Large intestine (tissue), 3 donors: ENCODE measurements around the gene PTPRN2. TPM values are rescaled to one million over a fixed set of nuclear protein-coding genes. Genes with fewer than 3 reads are reported as not detected.

Experiments used
- DNase-seq, 2 donors: peaks; one replicate each; pipeline versions ENCODE4 v3.0.0 to v3.0.0-alpha.2; 2013
- H3K27ac ChIP-seq: one replicate; pipeline ENCODE4 v1.5.1; 2013; ENCODE audit warnings: low read length
- H3K27me3 ChIP-seq: 2 replicates; pipeline ENCODE4 v1.6.1; 2013; ENCODE audit warnings: low read length; ENCODE audit not compliant: control insufficient read depth, insufficient read depth
- H3K36me3 ChIP-seq: 2 replicates; pipeline ENCODE4 v1.6.1; 2013; ENCODE audit warnings: low read length; ENCODE audit not compliant: control insufficient read depth, insufficient read depth
- H3K4me1 ChIP-seq: one replicate; pipeline ENCODE4 v1.6.1; 2013; ENCODE audit warnings: low read length; ENCODE audit not compliant: control insufficient read depth, insufficient read depth
- H3K4me3 ChIP-seq: one replicate; pipeline ENCODE4 v1.5.1; 2013; ENCODE audit warnings: low read length
- H3K9me3 ChIP-seq: one replicate; pipeline ENCODE4 v1.6.1; 2013; ENCODE audit warnings: mild to moderate bottlenecking, low read depth, low read length, moderate library complexity; ENCODE audit not compliant: control insufficient read depth
- WGBS: methylation state at CpG from one replicate; pipeline ENCODE4 v1.1.5; 2013; ENCODE audit warnings: low lambda C conversion rate; ENCODE audit not compliant: insufficient coverage; 5-methylcytosine and 5-hydroxymethylcytosine counted together
- polyA plus RNA-seq: library from polyadenylated mRNA; unstranded; fragments of 120-200 nt; gene quantifications from one replicate; pipeline ENCODE4 v1.2.1, GENCODE V29; 2013

The PTPRN2 gene
- polyA plus RNA-seq, 1 donor: 13.4 TPM

DNA sequence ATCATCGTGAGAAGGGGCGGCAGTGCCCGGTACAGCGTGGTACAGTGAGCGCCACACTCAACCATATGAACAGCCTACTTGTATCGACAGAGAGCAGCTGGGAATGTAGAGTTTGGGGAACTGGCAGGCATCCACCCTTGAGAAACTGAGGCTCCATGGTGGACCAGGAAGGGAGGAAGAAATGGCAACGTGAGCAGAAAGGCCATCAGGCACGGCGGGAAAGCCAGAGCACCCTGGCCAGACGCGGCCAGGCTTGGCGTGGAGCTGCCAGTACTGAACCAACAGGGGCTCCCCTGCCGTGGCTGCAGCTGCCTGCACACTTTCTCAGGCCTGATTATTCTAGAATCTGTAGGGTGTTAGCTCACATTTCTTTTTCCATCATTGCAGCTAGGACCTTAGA is 442.3 kb downstream of the PTPRN2 start:
- Histone ChIP-seq H3K4me3 (no peak overlapping the region), H3K36me3 (no peaks in the 10 kb centered on the region), H3K4me1 (no peaks in the 10 kb centered on the region), H3K27me3 (no peaks in the 10 kb centered on the region), H3K27ac (no peak overlapping the region), H3K9me3 (peaks cover 59% of the 10 kb centered on the region)
- no CpG with 5 or more reads among the region's 13 CpGs for WGBS
- DNase-seq: no peak

- WGBS: 94% methylated on average over 3 of the region's 34 CpGs
- H3K4me1 ChIP-seq: no peaks in the 10 kb centered on the region
- peaks cover 64% of the 10 kb centered on the region for H3K9me3 ChIP-seq
- no peaks in the 10 kb centered on the region for H3K27me3 ChIP-seq
- no peak for DNase-seq
- H3K27ac ChIP-seq: no peak overlapping the region
- H3K4me3 ChIP-seq: no peak overlapping the region
- no peaks in the 10 kb centered on the region for H3K36me3 ChIP-seq
Observed at GRCh38 chr7:158143196-158144120, 444.2 kb downstream of the PTPRN2 start.

GRCh38 chr7:158142657-158143056 is 445.0 kb downstream of the PTPRN2 start:
- H3K4me1 ChIP-seq: no peaks in the 10 kb centered on the region
- 96% methylated on average over 5 of the region's 12 CpGs for WGBS
- no peak overlapping the region for H3K27ac ChIP-seq
- H3K4me3 ChIP-seq: no peak overlapping the region
- no peaks in the 10 kb centered on the region for H3K36me3 ChIP-seq
- H3K9me3 ChIP-seq: peaks cover 65% of the 10 kb centered on the region
- H3K27me3 ChIP-seq: no peaks in the 10 kb centered on the region
- DNase-seq: no peak

GRCh38 chr7:158141806-158142518 is 445.7 kb downstream of the PTPRN2 start:
- H3K9me3 ChIP-seq: peaks cover 61% of the 10 kb centered on the region
- H3K4me1 ChIP-seq: no peaks in the 10 kb centered on the region
- H3K4me3 ChIP-seq: no peak overlapping the region
- WGBS: 93% methylated on average over 6 of the region's 39 CpGs
- no peak overlapping the region for H3K27ac ChIP-seq
- no peaks in the 10 kb centered on the region for H3K36me3 ChIP-seq
- no peak for DNase-seq
- H3K27me3 ChIP-seq: no peaks in the 10 kb centered on the region

DNA sequence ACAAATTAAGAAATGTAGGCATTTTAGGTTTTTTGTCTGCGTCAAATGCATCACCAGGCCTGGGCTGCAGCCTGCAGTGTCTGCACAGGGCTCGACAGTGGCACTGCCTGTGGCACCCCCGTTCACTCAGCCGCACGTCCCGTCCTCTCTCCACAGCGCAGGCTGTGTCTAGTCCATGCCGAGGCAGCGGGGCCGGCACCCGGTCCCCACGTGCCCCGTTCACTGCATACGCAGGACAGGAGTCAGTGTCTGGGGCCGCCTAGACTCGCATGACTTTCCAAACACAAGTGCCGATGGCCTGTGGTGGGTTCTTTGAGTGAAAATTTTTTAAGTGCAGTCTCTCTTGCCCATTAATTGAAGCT is 446.4 kb downstream of the PTPRN2 start:
- Histone ChIP-seq H3K27ac (no peak overlapping the region), H3K4me3 (no peak overlapping the region), H3K9me3 (peaks cover 61% of the 10 kb centered on the region), H3K27me3 (no peaks in the 10 kb centered on the region), H3K36me3 (no peaks in the 10 kb centered on the region), H3K4me1 (no peaks in the 10 kb centered on the region)
- no peak for DNase-seq
- WGBS: no CpG with 5 or more reads among the region's 17 CpGs

- no peak for DNase-seq
- no peaks in the 10 kb centered on the region for H3K36me3 ChIP-seq
- peaks cover 63% of the 10 kb centered on the region for H3K9me3 ChIP-seq
- no peaks in the 10 kb centered on the region for H3K4me1 ChIP-seq
- 100% methylated on average over 1 of the region's 31 CpGs for WGBS
- no peaks in the 10 kb centered on the region for H3K27me3 ChIP-seq
- no peak overlapping the region for H3K27ac ChIP-seq
- H3K4me3 ChIP-seq: no peak overlapping the region
Observed at GRCh38 chr7:158140538-158141220, 446.9 kb downstream of the PTPRN2 start.

DNA sequence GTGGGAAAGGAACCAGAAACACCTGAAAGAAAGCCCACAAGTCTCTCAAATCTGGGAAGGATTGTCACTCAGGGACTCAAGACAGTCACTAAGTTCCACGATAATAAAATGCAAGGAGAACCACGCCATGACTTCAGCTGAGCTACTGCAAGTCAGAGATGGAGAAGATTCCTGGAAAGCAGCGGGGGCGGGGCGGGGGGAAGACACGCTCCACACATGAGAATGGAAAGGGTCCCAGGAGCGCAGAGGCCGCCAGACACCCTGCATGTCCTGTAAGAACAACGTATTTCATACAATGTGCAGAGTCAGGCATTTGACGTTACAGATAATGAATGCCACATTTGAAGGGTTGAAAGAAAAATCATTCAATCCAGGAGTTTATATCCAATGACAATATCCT is 448.1 kb downstream of the PTPRN2 start:
- no peaks in the 10 kb centered on the region for H3K27me3 ChIP-seq
- H3K36me3 ChIP-seq: no peaks in the 10 kb centered on the region
- no peaks in the 10 kb centered on the region for H3K4me1 ChIP-seq
- H3K27ac ChIP-seq: no peak overlapping the region
- H3K9me3 ChIP-seq: peaks cover 55% of the 10 kb centered on the region
- no CpG with 5 or more reads among the region's 10 CpGs for WGBS
- DNase-seq: no peak
- H3K4me3 ChIP-seq: no peak overlapping the region

DNA sequence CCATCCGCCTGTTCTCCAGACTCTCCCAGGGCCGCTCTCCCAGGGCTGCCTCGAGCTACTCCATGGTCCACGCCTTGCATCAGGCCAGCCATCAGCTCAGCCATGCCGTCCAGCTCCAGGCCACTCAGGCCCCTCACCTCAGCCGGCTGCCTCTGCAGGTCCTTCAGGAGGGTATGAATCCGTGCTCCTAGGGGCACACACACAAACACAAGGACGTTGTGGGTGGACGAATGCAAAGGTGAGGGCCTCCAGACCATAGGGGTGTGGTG is 449.4 kb downstream of the PTPRN2 start:
- H3K27me3 ChIP-seq: no peaks in the 10 kb centered on the region
- no peak overlapping the region for H3K27ac ChIP-seq
- peaks cover 52% of the 10 kb centered on the region for H3K9me3 ChIP-seq
- no peaks in the 10 kb centered on the region for H3K4me1 ChIP-seq
- H3K4me3 ChIP-seq: no peak overlapping the region
- DNase-seq: no peak
- WGBS: no CpG with 5 or more reads among the region's 9 CpGs
- no peaks in the 10 kb centered on the region for H3K36me3 ChIP-seq

DNA sequence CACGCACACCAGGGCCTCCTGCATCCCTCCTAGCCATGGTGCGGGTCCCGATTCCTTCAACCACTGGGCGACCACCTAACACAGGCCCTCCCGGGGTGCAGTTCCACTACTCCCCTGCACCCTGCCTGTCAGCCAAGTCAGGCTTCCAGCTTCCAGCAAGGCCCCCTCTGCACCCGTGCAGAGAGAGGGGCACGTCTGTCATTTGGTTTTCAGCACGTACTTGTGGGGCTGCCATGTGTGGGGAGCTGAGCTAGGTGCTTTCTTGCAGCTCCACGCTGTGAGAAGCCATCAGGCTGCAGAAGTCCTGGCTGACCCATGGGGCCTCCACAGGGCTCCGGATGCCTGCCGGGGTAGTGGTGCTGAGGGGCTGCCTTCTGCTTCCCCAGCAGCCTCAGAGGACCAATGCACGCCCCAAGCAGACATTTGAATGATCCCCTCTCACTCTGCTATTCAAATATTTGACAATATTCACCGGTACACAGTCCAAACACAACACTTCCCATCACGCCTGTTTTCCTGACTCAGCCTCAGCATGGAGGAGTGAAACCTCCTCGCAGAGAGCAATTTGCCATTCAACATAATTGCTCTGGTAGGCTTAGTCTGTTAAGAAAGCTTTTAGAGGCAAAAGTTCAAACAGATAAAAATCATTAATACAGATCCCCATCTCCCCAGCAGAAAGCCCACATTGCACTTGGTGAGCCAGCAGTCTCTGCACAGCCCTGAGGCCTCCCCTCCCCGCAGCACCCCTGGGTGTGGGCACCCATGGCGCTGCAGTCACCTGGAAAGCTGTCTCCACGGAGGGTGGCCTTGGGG is 449.9 kb downstream of the PTPRN2 start:
- no peaks in the 10 kb centered on the region for H3K36me3 ChIP-seq
- no peak for DNase-seq
- H3K9me3 ChIP-seq: peaks cover 53% of the 10 kb centered on the region
- no peak overlapping the region for H3K27ac ChIP-seq
- WGBS: 70% methylated on average over 2 of the region's 18 CpGs
- no peaks in the 10 kb centered on the region for H3K27me3 ChIP-seq
- H3K4me3 ChIP-seq: no peak overlapping the region
- H3K4me1 ChIP-seq: no peaks in the 10 kb centered on the region

GRCh38 chr7:158135931-158136330 is 451.7 kb downstream of the PTPRN2 start:
- Histone ChIP-seq H3K27ac (no peak overlapping the region), H3K27me3 (no peaks in the 10 kb centered on the region), H3K4me1 (no peaks in the 10 kb centered on the region), H3K36me3 (no peaks in the 10 kb centered on the region), H3K4me3 (no peak overlapping the region), H3K9me3 (peaks cover 56% of the 10 kb centered on the region)
- no CpG with 5 or more reads among the region's 16 CpGs for WGBS
- DNase-seq: no peak
